GM08714 (cell line): ENCODE measurements around the gene CDH23.

Experiments
- H3K4me3 ChIP-seq: fragments of 200-500 bp; sonication (Bioruptor generic); 2 replicates; pipeline ENCODE4 v1.5.1; 2014; ENCODE audit warnings: mild to moderate bottlenecking, low read length, inconsistent platforms
- ZNF274 ChIP-seq: IDR thresholded peaks from 2 replicates; pipeline ENCODE4 v1.6.1; 2012; ENCODE audit warnings: mild to moderate bottlenecking, low read depth, low read length

The CDH23 gene

DNA sequence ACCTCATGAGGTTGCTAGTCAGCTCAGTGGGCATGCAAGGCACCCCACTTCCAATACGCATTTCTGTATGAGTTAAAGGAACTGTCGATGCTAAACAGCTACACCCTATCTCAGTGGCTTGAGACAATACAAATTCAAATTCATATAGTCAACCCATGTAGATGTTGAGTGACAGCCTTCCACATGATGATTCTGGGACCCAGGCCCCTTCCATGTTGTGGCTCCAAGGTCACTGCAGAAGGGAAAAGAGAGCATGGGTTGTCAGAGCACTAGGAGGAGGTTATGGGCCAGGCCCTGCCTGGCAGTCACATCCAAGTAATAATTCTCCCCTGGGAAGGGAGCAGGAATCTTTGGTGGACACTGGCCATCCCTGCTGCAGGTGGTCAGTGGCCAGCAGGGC is 294.7 kb downstream of the CDH23 start:
- H3K4me3 ChIP-seq: no peak overlapping the region
- no peak for TF ChIP-seq ZNF274

DNA sequence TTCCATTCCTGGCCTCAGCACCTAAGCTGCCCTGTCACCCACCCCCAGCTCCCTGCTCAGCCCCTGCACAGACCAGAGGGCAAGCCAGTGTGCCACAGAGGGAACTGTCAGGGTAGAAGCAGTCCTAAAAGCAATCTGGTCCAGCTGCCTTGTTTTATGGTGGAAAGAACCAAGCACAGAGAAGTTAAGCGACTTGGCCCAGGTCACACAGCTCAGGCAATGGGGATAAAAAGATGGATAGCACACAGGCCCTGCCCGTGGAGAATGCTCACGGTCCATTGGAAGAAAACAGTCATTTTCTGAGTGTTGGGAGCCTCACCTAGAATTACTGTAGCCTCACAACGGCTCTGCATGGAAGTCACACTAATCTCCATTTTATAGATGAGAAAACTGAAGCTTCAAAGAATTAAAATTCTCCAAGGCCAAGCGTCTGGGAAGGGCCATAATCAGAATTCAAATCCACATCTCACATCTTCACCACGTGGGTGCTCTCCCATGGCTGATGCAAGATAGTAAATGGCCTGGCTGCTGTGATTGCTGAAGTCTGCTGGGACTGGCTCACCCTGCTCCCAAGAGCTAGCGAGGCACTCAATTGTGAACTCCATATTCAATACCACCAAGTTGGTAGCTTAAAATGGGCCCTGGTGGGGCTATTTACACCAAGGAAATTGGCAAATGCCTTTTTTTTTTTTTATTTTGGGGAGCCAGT is 296.0 kb downstream of the CDH23 start:
- H3K4me3 ChIP-seq: no peak overlapping the region
- no peak for TF ChIP-seq ZNF274

DNA sequence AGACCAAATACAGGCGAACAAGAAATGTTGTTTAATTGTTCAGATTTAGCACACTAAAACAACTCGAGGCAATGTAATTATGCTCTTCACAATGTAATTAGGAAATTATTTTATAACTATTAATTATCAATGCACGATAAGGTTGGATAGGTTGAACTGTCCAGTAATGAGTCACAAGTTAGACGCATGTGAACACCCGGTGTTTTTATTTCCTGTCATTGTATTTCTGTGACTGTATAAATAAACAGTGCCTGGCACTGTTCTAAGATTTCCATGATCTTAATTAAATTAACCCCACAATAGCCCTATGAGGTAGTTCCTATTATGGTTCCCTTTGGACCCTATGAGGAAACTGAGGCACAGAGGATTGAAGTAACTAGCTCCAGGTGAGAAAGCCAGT is 296.7 kb downstream of the CDH23 start:
- no peak for TF ChIP-seq ZNF274
- no peak overlapping the region for H3K4me3 ChIP-seq

DNA sequence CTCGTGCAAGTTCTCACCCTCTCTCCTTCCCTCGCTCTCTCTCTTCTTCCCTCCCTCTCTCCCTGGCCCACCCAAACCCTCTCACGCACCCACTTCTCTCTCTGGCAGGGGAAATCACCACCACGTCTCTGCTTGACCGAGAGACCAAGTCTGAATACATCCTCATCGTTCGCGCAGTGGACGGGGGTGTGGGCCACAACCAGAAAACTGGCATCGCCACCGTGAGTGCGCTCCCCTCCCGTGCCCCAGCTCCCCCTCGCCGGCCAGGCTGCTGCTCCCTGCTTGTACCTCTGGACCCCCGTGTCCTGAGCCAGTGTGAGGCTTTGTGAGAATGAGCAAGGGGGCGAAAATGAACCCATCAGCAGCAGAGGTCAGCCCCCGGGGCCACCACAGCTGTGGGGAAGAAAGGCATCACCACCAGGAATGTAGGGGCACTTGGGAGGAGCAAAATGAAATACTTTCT is 297.4 kb downstream of the CDH23 start:
- H3K4me3 ChIP-seq: no peak overlapping the region
- no peak for TF ChIP-seq ZNF274

DNA sequence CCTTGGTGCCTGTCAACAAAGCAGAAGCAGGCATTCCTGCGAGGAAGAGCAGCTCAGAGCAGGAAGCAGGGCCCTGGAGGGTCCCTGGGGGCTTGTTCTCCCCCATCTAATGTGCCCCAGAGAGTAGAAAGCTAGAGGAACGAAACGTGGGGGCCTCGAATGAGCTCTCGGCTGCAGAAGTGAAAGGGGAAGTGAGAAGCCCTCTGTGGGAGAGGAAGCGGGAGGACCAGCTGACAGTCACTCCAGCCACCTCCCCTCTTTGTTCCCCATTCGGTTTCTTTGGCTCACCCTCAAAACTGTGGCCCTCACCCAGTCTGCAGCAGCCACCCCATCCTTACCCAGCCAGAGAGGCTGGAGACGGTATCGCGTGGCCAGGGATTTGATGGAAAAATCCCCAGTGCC is 297.8 kb downstream of the CDH23 start:
- no peak overlapping the region for H3K4me3 ChIP-seq
- no peak for TF ChIP-seq ZNF274

DNA sequence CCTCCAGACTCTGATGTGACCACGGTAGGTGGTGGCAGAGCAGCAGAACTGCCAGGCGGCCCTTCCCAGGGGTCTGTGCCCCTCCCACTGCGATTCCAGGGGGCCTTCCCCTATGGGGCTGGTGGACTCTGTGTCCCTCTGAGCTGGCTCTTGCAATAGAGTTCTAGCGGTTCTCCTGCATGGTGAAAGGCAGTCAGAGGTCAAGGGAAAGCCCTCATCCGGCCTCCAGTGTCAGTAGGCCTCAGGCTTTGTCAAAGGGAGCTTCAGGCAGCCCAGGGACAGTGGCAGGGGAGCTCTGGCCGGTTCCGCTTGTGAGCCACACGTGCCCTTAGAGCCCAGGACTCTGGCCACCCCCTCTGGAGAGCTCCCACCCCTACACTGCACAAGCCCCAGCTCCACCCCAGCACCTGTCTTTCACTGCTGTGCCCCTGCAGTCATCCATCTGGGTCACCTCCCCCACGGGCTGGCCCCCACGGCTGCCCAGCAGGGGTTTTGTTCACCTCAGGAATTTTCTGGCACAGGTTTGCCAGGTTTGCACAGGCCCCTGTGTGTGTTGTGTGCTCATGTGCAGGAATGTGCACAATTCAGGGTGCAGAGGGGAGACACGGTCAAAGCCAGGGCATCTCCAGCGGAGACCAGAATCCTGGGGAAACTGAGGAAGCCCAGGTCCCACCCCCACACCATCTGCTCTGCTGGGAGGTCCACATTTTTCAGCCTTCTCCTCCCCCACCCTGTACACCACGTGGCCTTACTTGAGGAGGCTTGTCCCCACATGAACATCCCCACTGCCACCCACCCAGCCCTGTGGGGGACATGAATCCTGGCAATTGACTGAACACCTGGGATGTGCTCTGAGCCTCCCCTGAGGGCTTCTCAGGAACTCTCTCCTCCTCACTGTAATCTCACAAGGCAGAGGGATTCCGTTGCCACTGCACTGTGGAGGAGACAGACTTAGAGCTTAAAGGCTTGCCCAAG is 299.1 kb downstream of the CDH23 start:
- H3K4me3 ChIP-seq: no peak overlapping the region
- no peak for TF ChIP-seq ZNF274

DNA sequence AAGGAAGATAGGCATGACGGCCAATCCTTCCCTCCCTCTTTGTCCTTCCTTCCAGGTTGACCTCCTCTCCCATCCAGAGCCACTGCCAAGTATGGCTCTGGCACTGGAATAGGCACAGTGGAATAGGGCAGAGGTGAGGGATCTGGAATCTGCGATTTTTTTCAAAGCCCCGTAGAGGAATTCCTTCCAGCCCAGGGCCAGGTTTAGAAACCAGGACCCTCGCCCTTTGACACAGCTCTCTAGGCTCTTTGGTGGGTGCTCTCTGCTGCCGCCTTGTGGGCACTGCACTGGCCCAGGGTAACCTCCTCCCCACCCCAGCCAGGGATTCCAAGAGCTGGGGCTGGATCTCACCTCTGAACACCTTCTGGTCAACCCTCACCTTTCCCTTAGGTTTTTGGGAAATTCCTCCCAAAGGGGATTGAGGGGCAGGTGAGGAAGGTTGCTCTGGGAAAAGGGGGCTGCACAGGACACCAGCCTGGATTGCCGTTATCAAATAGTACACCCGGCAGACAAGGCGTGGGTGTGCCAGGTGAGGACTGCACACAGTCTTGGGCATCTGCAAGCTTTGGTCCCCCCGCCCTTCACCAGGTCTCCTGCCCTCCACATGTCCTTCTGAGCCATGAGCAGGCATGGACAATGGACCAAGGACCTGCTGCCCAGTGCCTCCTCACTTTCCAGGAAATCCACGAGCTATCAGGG is 300.1 kb downstream of the CDH23 start:
- H3K4me3 ChIP-seq: no peak overlapping the region
- TF ChIP-seq ZNF274: no peak

DNA sequence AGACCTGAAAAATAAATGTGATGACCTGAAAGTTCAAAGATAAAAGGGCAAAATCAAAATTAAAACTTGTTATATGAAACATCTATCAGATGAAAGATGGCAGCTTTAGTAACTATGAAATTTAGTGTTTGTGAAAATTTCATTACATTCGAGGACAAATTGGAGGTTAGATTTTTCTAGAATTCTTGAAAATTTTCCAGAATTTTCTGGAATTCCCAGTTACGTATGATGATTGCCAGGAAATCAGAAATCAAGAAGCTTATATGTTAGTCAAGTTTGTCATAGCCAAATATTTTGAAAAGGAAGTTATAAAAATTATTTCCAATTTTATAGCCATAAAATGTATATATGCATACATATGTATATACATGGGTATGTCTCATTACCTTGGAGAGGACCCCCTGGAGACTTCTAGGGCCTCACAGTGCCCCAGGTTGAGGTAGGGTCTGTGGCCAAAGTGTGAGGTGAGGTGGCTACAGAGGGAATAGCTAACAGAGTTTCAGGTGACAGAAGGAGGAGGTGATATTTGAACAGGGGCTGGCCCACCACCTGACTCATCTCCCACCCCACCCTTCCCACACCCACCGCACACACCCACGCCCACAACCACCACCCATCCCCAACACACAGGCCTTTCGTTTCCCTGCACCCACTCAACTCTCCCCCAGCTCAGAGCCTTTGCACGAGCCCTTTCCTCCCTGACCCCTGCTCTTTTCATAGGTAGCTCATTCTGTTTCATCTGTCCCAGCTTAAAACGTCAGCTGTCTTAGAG is 301.4 kb downstream of the CDH23 start:
- TF ChIP-seq ZNF274: no peak

DNA sequence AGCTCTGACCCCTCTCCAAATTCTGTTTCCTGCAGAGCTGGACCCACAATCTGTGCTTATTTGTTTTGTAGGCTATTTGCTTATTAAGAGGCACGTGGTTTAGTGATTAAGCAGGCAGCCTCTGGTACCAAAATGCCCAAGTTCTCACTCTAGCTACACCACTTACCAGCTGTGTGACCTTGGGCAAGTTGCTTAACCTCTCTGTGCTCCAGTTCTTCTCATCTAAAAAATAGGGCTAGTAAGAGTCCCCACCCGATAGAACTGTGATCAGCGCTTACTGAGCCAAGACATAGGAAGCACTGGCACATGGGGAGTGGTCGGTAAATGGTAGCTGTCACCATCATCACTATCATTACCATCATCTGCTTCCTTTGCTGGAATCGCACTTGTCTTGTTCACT is 302.0 kb downstream of the CDH23 start:
- no peak for TF ChIP-seq ZNF274
- H3K4me3 ChIP-seq: no peak overlapping the region

More for the DNA sequence above, 301.4 kb downstream of the CDH23 start:
- H3K4me3 ChIP-seq: no peak overlapping the region

DNA sequence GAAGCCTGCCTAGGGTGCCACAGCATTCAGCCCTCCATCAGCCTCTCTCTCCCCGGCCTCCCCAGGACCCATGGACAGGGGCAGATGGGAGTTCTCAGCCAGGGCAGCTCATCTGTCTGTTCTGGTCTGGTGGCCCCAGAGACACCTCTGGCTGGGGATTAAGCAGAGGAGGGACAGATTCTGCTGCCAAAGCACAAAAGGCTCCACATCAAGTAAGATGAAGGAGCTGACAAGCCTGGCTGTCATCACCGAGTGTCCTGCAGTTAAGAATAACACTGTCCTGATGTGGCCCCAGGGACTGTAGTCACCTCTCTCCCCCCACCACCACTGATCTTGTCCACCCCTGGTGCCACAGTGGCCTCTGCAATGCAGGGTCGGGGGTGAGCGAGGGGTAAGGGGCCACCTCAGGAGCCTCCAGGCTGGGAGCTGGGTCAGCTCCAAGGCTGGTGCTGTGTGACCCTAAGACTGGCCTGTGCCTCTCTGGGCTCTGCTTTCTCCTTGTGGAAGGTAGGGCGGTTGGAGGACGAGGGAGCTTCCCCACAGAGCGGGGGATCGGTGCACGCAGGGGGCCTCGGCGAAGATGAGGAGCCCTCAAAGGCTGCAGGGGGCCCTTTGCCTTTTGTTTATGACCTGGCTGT is 304.1 kb downstream of the CDH23 start:
- TF ChIP-seq ZNF274: no peak
- H3K4me3 ChIP-seq: no peak overlapping the region

DNA sequence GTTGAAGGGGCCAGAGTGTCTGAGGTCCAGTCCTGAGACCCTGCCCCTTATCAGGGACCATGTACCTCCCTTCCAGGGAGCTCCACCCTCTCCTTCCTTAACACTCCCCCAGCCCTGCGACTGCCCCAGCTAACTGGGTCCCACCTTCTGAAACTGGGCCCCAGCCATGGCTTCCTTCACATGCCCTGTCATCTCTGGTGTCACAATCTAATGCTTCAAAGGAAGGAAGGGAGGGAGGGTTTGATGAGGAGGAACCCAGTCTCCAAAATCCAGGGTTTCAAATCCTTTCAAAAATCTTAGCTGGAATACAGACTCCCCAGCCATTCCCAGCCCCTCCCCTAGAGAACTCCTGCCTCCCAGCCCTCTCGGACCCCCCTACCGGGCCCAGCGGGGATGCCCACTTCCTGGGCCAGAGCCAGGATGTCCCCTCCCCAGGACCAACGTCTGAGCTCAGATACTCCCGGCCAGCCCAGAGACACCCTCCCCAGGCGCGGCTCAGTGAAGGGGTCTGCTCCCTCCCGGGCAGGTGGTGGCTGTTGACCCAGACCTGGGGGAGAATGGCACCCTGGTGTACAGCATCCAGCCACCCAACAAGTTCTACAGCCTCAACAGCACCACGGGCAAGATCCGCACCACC is 304.9 kb downstream of the CDH23 start:
- no peak overlapping the region for H3K4me3 ChIP-seq
- no peak for TF ChIP-seq ZNF274

DNA sequence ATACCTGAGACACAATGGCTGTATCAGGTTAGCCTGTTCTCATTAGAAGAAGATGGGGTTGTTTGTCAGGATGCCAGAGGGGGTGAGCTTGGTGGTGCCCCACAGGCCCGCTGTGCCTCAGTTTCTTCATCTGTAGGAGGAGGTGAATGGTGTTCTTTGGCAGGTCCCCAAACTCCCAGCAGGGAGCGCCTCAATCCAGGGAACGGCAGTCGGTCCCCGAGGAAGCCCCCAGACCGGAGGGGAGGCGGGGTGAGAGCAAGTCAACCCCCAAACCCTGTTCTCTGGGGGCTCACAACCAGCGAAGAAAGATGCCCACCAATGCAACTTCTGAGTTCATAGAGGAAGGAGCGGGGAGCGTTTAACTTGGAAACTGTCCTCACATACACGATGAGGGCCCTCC is 306.9 kb downstream of the CDH23 start:
- TF ChIP-seq ZNF274: no peak
- no peak overlapping the region for H3K4me3 ChIP-seq

DNA sequence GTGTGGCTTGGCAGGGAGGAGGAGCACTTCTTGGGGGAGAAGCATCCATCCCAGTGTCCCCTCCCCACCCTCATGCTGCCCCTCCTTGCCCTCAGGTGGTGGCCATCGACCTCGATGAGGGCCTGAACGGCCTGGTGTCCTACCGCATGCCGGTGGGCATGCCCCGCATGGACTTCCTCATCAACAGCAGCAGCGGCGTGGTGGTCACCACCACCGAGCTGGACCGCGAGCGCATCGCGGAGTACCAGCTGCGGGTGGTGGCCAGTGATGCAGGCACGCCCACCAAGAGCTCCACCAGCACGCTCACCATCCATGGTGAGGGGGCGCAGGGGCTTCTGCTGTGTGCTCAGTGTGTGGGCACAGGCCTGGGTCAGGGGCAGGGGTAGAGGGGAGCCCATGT is 308.1 kb downstream of the CDH23 start:
- no peak for TF ChIP-seq ZNF274
- no peak overlapping the region for H3K4me3 ChIP-seq
